Inferior parietal cortex (tissue), 1 donor: ENCODE data around the gene ATP6V1C2.
"Not testable (repeated sequence)": the region's sequence is repeated elsewhere in the genome, so short reads cannot be mapped to it uniquely, and the experiment has no call there.

Experiments
- DNase-seq: peaks from one replicate; pipeline ENCODE4 v3.0.0-alpha.2; 2016; ENCODE audit errors: extremely low spot score

The ATP6V1C2 gene

DNA sequence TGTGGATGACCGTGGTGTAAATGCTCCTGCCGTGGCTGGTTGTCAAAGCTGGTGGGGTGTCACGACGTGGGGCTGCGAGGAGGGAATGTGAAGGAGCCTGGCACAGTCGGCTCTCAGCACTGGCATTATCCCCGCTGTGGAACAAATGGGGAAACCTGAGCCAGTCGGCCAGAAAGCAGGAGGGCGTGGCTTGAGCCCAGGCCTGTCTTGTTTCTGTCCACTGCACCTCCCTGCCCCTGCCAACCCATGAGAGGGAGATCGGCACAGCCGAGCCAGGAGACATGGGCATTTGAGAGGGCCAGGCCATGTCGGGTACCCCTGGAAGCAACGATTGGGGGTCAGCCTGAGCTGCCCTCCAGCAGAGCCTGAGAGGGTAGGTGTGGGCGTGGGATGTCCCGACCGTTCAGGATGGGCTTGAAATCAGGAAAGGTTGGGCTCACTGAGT is 46.7 kb downstream of the ATP6V1C2 start:
- no peak for DNase-seq

DNA sequence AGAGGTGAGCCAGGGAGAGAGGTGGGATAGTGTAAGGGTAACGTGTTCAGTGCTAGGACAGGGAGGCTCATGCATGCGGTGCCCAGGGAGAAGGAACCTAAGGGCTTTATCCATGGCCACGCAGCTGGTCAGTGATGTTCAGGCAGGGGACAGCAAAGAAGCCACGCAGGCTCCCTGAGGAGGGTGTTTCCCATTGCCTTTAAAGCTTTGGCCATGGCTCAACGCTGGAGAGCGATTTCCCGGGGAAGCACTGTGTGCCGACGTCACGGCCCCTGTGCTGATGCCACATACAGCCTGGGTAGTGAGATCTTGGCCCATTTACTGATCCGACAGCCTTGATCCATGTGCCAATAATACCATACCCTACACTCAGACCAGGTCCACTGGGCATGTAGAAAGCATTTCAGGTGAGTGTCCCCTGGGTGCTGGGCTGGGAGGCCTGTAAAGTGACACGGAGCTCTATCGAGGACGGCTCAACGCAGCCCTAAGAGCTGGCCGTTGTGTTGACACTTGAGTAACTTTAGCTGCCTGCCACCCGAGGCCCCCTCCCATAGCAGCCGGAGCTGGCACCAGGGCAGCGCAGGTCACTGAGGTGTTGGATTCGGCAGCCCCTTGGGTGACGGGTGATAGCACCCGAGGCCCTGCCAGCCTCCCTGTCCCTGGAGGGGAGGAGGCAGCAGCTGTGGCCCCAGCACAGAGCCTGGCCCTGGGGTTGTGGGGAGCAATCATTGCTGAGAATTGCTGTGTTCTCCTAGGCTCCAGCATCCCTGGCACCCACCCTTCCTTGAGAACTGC is 49.7 kb downstream of the ATP6V1C2 start:
- no peak for DNase-seq

DNA sequence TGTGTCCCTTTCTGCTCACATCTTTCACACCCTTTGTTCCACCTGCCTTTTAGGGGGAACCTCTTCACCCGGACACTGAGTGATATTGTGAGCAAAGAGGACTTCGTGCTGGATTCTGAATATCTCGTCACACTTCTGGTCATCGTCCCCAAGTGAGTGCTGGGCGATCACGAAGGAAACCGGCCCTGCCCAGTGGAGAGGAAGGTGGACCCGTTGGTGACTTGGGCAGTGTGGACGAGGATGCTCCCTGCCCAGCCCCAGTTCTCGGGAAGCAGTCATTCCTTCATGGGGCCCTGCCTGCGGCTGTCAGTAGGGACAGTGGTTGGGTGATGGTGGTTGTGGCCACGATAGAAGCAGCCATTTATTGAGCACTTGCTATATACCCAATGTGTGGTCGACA is 50.4 kb downstream of the ATP6V1C2 start:
- no peak for DNase-seq

DNA sequence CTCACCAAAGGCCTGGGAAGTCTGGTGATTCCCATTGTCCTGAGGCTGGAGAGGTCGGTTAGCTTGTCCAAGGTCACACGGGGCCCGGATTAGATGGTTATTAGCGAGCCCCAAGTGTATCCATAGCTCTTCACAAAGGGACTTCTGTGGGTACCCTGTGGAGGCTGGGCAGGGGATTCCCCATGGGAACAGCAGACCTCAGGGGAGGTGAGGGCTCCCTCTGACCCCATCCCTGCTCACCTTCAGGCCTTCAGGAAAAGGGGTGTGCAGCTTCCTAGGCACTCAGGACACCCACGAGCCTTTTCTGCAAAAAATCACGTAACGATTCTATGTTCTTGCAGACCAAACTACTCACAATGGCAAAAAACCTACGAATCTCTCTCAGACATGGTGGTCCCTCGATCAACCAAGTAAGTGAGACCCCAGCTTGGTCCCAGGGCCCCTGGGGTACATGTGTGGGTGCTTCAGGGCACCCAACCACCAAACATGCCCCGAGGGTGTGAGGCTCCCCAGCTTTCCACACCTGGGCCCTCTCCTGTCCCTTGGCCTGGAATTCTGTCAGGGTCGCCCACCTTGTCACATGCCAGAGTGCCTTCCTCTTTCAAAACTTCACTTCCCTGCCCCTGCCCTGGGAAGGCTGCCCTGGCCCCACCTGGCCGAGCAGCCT is 50.9 kb downstream of the ATP6V1C2 start:
- DNase-seq: no peak

DNA sequence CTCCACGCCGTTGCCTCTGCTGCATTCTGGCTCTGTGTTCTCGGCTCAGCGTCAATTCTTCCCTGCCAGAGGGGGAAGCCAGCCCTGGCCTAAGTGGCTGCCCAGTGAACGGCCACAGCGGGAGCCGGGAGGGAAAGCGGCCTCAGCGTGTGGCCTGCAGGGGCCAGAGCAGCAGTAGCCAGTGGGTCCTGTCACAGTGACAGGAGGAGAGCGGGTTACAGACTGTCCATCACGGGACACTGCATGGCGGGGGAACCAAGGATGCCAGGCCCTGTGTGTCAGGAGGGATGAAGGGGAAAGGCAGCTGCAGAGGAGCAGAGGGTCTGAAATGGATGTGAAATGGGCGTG is 51.4 kb downstream of the ATP6V1C2 start:
- DNase-seq: no peak

DNA sequence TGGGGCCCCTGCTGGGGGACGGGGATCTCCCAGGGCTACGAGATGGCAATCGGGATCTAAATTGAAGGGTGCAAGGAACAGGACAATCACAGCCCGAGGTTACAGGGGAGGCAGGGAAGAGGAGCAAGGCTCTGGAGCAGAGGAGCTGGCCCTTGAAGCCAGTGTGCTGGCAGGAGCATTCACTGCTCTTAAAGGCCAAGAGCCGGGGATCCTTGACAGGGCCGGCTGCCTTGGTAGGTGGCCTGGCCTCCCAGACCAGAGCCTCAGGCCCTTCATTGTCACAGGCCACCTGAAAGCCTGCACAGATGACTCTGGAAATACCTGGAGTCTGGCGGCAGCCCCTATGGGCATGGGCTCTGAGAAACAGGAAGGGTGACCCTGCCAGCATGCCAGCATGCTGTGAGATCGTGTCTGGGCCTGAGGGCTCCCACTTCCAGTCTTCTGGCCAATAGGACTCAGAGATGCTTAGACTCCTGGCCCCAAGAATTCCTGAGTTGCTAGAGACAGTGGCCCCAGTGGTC is 52.5 kb downstream of the ATP6V1C2 start:
- DNase-seq: no peak

DNA sequence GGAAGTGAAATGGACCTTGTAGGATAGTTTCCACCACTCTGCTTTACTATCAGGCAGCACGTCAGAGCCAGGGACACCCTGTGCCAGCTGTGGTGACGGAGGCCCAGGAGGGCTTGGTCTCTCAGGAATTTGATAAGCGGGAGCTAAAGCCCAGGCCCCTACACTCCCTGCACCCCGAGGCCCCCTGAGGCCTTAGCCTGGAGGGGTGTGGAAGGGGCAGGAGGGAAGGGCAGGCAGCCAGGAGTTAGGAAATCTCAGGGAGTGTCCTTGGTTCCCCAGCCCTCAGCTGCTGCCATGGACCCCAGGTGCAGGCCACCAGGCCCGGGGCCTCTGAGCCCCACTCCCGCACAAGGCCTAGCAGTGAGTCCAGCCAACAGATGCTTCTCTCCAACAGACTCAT is 53.0 kb downstream of the ATP6V1C2 start:
- DNase-seq: no peak

DNA sequence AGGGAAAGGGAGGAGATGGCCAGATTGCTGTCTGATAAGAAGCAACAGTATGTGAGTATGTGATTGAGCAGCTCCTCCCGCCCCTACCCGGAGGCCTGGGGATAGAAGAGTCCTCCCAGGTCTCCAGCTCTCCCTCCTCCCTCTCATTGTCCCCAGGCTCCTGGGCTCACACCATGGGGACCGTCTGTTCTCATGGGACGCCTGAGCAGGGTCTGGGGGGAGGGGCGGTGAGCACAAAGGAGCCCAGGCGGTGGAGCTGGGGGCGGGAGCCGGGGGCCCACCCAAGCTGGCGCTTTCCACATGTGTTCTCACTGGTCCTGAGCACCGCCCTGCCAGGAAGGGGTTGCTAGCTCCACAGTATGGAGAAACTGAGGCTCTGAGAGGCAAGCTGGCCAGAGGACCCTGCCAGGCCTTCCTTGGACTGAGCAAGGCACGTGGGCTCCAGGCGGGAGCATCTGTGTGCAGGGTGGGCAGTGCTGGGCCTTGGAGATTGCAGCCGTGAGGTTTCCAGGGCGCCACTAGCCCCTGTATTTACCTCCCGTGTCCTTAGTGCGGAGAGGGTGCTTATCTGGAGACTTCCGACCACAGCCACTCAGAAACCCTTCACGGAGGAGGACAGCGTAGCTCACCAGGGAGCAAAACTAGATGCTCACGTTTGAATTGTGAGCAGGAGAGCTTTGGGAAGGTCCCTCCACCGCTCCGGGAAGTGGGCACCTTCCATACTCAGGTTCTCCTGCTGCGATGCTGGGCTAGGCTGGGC is 53.8 kb downstream of the ATP6V1C2 start:
- DNase-seq: no peak

DNA sequence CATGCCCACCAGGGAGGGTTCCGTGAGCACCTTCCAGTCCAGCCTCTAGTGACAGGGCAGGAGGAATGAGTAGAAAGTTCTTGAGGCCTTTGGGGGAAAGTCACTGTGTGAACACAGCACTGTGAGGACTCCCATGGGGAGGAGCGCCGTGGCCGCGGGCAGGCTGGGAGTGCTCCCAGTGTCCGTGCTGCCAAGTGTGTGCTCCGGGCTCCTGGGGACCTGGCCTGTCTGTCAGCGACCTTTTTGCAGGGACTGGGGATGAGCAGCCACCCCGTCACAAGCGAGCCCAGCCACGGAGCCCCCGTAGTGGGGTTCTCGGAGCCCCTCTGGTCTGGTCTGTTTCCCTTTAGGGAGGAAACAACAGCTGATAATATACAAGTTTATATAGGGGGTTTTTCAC is 54.4 kb downstream of the ATP6V1C2 start:
- DNase-seq: no peak

DNA sequence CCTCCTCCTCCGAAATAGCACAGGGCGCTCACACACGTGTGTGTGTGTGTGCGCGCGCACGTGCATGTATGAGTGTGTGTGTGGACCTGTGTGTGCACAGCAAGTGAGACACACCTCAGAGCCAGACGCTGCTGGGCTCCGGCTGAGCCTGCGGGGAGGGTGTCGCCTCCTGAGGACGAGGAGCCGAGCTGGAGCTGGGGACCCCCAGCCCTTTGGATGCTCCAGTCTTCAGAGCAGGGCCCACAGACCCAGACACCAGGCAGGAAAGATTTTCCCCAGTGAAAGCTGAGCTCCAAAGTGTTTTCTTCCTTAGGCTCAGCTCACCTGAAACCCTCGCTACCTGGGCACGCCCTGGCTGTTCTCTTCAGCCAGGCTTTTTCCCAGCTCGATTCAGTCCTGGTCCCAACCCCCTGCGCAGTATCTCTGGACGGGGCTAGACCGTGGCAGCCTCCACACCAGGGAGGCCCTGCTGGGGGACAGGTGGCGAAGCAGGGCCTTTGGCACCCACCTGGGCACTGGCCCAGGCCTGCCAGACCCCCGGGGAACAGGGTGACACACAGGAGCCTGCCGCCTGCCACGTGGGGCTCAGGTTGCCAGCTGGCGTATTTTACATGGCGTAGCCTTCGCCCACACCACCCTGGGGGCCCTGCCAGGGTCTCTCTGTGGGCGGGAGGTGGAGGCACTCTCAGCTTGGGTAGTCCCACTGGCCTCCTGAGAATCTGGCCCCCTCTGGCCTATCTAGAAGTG is 55.0 kb downstream of the ATP6V1C2 start:
- no peak for DNase-seq

DNA sequence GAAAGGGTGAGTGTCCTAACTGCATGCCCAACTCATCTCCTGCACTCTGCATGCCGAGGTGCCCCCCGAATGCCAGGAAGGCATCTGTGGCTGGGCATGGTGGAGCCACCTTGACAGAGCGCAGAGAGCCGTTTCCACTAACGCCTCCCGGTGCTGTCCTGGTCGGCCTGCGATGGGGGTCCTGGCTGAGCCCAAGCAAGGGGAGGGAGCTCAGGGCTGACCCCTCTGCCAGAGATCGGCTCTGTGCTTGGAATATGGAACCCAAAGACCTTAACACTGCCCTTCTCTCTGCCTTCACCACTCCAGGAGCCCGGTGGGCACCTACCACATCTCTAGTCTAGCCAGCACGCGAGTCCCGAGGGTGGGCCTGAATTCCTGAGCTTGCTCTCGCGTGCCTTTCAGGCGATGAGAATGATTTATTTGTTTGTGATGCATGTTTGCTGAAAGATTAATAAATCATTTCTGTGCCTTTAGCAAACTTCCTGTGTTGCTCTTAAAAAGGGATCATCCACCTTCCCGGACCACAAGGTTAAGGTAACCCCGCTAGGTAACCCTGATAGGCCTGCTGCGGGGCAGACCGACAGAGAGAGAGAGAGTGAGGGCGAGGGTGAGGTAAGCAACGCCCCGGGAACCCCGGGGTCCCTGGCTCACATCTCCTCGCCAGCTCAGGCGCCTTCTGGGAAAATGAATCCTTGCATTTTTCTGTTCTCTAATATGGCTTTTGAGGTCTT is 55.8 kb downstream of the ATP6V1C2 start:
- DNase-seq: no peak

DNA sequence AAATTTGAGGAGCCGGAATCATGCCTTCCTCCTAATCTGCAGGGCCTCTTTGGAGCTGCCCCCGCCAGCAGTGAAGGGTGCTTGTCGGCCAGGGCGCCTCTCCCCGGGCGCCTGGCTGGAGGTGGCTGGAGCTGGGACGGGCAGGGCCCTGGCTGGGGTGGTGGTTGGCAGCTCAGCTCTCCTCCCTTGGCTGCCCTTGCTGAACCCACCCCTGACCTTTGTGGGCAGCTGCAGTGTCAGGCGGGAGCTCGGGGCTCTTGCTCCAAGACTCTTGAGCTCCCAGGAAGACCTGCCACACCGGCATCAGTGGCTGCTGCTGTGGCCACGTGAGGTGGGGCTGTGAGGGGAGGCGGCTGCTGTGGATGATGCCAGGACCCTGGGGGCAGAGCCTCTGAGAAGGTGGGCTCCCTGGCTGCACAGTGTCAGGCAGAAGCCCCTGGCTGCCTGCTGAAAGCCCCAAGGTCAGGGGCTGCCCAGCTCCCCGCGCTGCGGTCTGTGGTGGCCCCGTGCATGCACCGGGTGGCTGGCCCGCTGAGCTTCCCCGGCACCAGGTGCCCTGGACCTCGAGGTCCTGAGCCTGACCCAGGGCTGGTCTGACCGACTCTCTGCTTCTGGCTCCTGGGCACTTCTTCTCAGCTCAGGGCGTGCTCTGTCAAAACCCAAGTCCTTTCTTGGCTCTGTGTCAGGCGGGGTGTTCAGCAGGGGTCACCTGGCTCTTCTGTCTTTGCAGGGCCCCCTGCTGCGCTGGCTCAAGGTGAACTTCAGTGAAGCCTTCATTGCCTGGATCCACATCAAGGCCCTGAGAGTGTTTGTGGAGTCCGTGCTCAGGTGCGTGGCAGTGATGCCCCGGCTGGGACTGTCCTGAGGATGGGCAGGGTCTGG is 56.7 kb downstream of the ATP6V1C2 start:
- DNase-seq: no peak

DNA sequence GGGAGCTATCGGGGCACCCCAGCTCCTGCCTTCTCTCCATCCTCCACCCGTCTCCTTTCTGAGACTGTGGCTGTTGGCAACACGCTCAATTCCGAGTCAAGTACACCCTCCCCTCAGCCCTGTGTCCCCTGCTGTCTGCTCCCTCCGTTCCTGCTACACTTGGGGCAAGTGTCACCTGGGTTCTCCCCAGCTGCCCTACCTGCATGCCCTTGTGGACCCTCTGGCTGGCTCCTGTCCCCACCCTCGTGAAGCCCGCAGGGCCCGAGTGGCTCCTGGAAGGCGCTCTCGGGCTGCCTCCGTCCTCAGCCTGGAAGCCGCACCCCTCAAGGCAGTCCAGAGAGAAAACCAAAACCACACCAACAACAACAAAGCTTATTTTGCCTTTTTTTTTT is 57.3 kb downstream of the ATP6V1C2 start:
- DNase-seq: no peak

DNA sequence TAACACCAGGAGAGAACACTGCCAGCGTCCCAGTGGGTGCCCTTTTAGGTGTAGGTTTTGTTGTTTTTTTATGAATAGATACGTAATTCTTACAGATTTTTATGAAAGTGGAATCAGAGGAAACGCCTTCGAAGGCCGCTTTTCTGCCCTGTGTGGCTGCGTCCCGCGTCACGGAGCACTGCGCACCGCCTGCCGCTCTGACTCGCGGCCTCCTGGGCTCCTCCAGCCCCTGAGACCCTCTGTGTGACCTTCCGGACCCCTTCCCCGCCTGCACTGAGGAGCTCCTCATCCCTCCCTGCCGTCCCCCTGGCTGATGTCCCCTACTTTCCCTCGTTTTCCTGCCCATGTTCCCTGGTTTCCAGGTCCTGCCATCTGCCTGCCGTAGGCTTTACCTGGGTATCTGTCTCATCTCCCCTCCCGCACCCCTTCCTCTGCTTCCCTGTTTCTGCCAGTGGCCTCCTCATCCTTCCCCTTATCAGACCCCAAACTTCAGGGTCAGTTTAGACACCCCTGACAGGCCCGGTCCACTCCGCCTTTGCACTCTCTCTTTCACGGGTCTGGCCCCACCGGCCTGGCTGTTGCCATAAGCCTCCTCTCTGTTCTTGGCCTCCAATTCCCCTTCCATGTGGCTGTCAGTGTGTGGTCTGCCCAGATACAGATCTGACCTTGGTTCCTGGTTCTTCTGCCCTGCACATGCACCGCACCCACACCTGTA is 58.5 kb downstream of the ATP6V1C2 start:
- DNase-seq: no peak

DNA sequence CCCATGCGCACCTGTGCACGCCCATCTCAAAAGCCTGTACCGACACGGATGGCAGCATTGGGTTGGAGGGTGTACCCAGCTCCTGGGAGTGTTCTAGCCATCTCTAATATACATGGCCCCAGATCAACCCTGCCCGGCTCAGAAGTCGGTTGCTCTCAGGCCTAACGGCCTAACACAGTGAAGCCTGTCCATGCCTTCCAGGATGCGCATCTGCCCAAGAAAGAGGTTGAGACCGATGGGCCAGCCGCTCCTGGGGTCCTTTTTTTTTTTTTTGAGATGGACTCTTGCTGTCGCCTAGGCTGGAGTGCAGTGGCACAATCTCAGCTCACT is 59.0 kb downstream of the ATP6V1C2 start:
- no peak for DNase-seq

DNA sequence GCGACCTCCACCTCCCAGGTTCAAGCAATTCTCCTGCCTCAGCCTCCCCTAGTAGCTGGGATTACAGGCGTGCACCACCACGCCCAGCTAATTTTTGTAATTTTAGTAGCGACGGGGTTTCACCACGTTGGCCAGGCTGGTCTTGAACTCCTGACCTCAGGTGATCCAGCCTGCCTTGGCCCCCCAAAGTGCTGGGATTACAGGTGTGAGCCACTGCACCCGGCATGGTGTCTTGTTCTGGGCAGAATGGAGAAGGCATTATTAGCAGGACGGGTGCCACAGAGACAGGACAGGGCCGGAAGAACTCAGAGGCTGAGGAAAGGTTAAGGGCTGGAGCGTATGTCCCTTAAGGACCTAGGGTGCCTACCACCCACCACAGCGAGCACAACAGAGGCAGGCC is 59.4 kb downstream of the ATP6V1C2 start:
- not testable (repeated sequence) for DNase-seq

DNA sequence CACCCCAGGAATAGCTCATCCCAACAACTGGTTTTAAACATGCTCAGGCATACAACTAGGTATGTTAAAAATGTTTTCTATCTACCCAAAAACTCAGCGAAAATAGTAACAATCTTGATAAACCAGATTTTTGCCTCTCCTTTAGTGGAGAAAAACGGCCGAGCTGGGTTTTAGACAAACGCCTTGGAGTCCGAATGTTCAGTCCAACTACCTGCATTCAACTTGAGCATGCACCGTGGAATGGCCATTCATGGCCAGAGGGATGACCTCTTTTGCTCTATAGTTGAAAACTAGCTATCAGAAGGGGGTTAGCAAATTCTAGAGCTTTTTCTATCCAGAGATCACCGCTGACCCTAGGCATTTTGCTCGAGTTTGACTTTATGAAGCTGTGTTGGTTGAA is 60.3 kb downstream of the ATP6V1C2 start:
- no peak for DNase-seq

DNA sequence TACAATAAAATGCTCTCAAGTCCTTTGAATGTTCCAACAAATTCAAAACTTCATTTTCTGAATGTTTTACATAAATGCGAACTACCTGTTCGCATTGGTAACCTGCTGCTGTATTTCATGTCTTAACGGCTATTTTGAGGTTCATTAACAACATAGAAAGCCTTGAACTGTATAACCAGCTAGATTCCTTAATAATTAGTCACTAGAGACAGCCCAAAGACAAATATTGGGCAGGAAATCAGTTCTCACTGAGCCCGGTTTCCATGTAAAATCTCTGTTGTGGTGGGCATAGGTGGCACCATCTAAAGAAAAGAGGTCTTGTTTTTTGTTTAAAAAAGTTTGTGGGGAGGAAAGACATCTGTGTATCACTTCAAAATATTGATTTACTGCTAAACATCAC is 62.0 kb downstream of the ATP6V1C2 start:
- DNase-seq: no peak

DNA sequence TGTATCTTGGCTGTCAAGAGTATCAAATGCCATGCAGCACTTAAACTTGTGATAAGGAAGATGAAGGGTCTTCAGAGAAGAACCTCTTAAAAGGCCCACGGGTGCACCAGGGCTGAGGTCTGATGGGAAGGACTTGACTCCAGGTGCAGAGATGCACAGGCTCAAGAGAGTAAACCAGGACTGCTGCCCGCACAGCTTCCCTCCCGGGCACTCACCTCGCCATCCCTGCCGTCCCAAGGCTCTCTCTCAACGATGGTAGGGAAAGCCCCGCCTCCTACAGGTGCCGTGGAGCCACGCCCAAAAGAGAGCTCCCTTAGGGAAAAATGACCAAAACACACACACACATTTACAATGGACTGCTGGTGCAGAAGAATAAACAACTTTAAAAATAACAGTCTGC is 63.3 kb downstream of the ATP6V1C2 start:
- DNase-seq: no peak

DNA sequence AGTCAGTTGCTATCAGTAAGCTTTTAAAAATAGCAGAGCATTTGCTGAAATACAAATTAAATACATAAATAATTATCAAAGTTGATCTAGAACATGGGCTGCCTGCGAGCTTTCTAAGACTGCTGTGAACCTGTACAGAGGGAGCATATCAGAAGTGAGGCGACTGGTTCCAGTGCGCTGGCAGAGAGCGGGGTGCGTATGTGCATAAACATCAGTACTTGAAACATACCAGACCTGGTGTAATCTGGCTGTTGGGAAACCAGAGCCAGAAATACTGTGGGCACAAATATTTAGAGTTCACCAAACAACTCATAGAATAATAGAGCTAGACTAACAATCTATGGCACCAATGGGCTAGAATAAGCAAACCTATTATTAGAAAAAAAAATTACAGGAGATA is 63.8 kb downstream of the ATP6V1C2 start:
- no peak for DNase-seq
